GM21717 (cell line): ENCODE measurements around the gene THBS4.
"Not testable (repeated sequence)": the region's sequence is repeated elsewhere in the genome, so short reads cannot be mapped to it uniquely, and the experiment has no call there.

Experiments
- ATAC-seq: cut with Tn5 transposase; IDR thresholded peaks from one replicate; pipeline ENCODE4 v1.9.1; 2021; ENCODE audit warnings: mild to moderate bottlenecking, moderate library complexity; ENCODE audit not compliant: unreplicated experiment

THBS4 gene

GRCh38 chr5:80072103-80073073, 37.2 kb downstream of the THBS4 start:
- no peak for ATAC-seq

- no peak for ATAC-seq
These were observed 41.2 kb downstream of the THBS4 start for GRCh38 chr5:80076131-80077050.

- no peak for ATAC-seq
These were observed 42.0 kb downstream of the THBS4 start for GRCh38 chr5:80077051-80077714.

GRCh38 chr5:80078921-80079320, 43.8 kb downstream of the THBS4 start:
- ATAC-seq: no peak

- ATAC-seq: no peak
These were observed 47.1 kb downstream of the THBS4 start for GRCh38 chr5:80082281-80082680.

GRCh38 chr5:80082731-80083100, 47.6 kb downstream of the THBS4 start:
- ATAC-seq: no peak

GRCh38 chr5:80083101-80083890, 48.1 kb downstream of the THBS4 start:
- no peak for ATAC-seq

GRCh38 chr5:80090884-80091166, 55.7 kb downstream of the THBS4 start:
- ATAC-seq: no peak

- not testable (repeated sequence) for ATAC-seq
These were observed 56.6 kb downstream of the THBS4 start for GRCh38 chr5:80091792-80092192.

GRCh38 chr5:80092486-80093107, 57.4 kb downstream of the THBS4 start:
- no peak for ATAC-seq

GRCh38 chr5:80093796-80094195, 58.6 kb downstream of the THBS4 start:
- ATAC-seq: no peak

- ATAC-seq: no peak
These were observed 59.1 kb downstream of the THBS4 start for GRCh38 chr5:80094236-80094738.

- no peak for ATAC-seq
These were observed 62.3 kb downstream of the THBS4 start for GRCh38 chr5:80097451-80097850.

GRCh38 chr5:80101993-80102392, 66.8 kb downstream of the THBS4 start:
- no peak for ATAC-seq

GRCh38 chr5:80103371-80103770, 68.2 kb downstream of the THBS4 start:
- no peak for ATAC-seq

GRCh38 chr5:80105698-80106439, 70.7 kb downstream of the THBS4 start:
- ATAC-seq: no peak

GRCh38 chr5:80106916-80107315, 71.8 kb downstream of the THBS4 start:
- ATAC-seq: no peak

GRCh38 chr5:80109646-80110478, 74.7 kb downstream of the THBS4 start:
- no peak for ATAC-seq
